Measurements from ENCODE around the gene FOXF2.

The FOXF2 gene

DNA sequence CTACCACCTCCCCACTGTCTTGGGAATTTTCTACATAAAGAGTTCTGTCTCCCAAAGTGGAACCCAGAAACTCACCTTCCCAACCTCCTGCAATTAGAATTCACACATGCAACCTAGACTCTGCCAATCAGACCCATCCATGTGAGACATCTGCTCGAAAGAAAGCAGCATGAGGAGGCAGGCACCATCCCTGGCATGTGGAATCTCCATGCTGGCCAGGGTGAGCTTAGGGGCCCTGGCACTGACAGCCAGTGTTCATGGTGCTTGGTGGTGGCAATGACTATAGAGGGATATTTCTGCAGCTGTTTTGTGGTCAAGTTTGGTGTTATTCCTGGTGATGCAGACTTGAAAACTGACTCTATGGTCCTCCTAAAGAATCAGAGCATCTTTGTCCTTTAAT is 17.4 kb upstream of the FOXF2 start:
- TF ChIP-seq ZNF274 (IDR thresholded peaks at IDR 0.05; ENCODE audit: low read depth, low read length) = no peak
- TF ChIP-seq SUZ12 (IDR thresholded peaks at IDR 0.05; ENCODE audit: extremely low read depth, insufficient read depth, insufficient read length) = no peak
- TF ChIP-seq YY1 (IDR thresholded peaks at IDR 0.05; ENCODE audit: insufficient read depth, insufficient read length) = no peak
- Histone ChIP-seq H3K4me1 (ENCODE audit: insufficient read depth, insufficient read length) (no peaks in the 10 kb centered on the region), H3K27me3 (ENCODE audit: insufficient read depth, insufficient read length) (peaks cover 29% of the 10 kb centered on the region), H3K9me3 (ENCODE audit: insufficient read depth, low read length) (0 out of 2 replicates have a peak, but pooled peaks cover 5% of the 10 kb centered on the region), H3K4me3 (ENCODE audit: insufficient read length, low read depth) (no peak overlapping the region), H3K9ac (ENCODE audit: insufficient read length, low read depth) (no peak overlapping the region), H3K36me3 (ENCODE audit: insufficient read depth, insufficient read length, low read length) (no peaks in the 10 kb centered on the region)
- no peak for DNase-seq (ENCODE audit: low read depth, low spot score)

DNA sequence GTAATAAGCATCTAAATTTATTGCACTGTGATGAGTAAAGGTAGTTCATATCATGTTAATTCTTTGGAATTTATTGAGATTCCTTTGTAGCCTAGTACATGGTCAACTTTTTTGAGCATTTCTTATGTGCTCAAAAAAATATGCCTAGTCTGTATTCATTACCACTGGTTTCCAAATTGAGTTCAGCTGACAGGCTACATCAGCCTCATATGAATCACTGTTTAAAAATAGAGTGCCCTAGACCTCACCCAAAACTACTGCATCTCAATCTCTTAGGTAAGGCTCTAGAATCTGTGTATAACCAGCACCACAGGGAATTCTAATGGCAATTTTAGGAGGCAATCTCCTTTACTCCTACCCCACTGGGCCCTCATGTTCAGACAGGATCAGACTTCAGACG is 16.7 kb upstream of the FOXF2 start:
- Histone ChIP-seq H3K36me3 (ENCODE audit: insufficient read depth, insufficient read length, low read length) (no peaks in the 10 kb centered on the region), H3K27me3 (ENCODE audit: insufficient read depth, insufficient read length) (peaks cover 34% of the 10 kb centered on the region), H3K4me3 (ENCODE audit: insufficient read length, low read depth) (no peak overlapping the region), H3K9me3 (ENCODE audit: insufficient read depth, low read length) (0 out of 2 replicates have a peak, but pooled peaks cover 5% of the 10 kb centered on the region), H3K9ac (ENCODE audit: insufficient read length, low read depth) (no peak overlapping the region), H3K4me1 (ENCODE audit: insufficient read depth, insufficient read length) (no peaks in the 10 kb centered on the region)
- DNase-seq (ENCODE audit: low read depth, low spot score) = no peak
- TF ChIP-seq YY1 (IDR thresholded peaks at IDR 0.05; ENCODE audit: insufficient read depth, insufficient read length) (no peak), SUZ12 (IDR thresholded peaks at IDR 0.05; ENCODE audit: extremely low read depth, insufficient read depth, insufficient read length) (no peak), ZNF274 (IDR thresholded peaks at IDR 0.05; ENCODE audit: low read depth, low read length) (no peak)

DNA sequence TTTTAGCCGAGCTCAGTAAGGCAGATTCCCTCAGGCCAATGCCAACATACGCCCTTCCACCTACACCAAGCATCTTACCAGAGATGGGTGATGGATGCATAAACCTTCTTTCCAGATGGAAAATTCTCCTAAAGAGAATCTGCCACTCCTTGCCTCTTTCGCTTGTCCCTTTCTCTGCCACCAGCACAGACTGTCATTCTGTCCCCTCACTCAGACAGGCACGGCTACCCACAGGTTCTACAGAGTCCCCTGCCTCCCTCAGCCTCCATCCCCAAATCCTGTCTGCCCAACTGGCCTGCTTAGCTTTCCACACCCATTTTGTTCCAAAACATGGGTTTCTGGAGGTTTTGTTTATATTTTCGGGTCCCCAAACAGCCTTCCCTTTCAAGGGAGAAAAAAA is 12.7 kb upstream of the FOXF2 start:
- Histone ChIP-seq H3K36me3 (ENCODE audit: insufficient read depth, insufficient read length, low read length) (no peaks in the 10 kb centered on the region), H3K27me3 (ENCODE audit: insufficient read depth, insufficient read length) (peaks cover 74% of the 10 kb centered on the region), H3K9me3 (ENCODE audit: insufficient read depth, low read length) (no peaks in the 10 kb centered on the region), H3K4me3 (ENCODE audit: insufficient read length, low read depth) (no peak overlapping the region), H3K9ac (ENCODE audit: insufficient read length, low read depth) (no peak overlapping the region), H3K4me1 (ENCODE audit: insufficient read depth, insufficient read length) (peaks cover 1% of the 10 kb centered on the region)
- TF ChIP-seq SUZ12 (IDR thresholded peaks at IDR 0.05; ENCODE audit: extremely low read depth, insufficient read depth, insufficient read length) = no peak
- no peak for TF ChIP-seq ZNF274 (IDR thresholded peaks at IDR 0.05; ENCODE audit: low read depth, low read length)
- no peak for TF ChIP-seq YY1 (IDR thresholded peaks at IDR 0.05; ENCODE audit: insufficient read depth, insufficient read length)
- DNase-seq (ENCODE audit: low read depth, low spot score) = no peak

DNA sequence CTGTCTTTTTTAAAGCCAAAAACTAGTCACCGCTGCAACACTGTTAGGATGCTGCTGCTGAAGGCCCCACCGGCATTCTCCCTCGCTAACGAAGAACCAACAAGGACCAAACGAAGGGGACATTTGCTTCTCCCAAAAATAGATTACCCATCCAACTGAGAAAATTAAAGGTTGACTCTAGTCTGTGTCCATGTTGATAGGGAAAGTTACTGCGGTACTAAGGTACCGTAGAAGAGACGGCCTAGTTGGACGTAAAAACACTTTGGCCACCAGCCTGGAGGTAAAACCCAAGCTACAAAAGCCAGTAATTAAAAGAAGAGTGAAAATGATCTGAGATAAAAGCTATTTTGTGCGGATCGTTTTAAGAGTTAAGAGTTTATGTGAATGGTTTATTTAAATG is 11.8 kb upstream of the FOXF2 start:
- no peak overlapping the region for H3K4me3 ChIP-seq (ENCODE audit: insufficient read length, low read depth)
- TF ChIP-seq YY1 (IDR thresholded peaks at IDR 0.05; ENCODE audit: insufficient read depth, insufficient read length) (no peak), SUZ12 (IDR thresholded peaks at IDR 0.05; ENCODE audit: extremely low read depth, insufficient read depth, insufficient read length) (no peak), ZNF274 (IDR thresholded peaks at IDR 0.05; ENCODE audit: low read depth, low read length) (no peak)
- no peaks in the 10 kb centered on the region for H3K9me3 ChIP-seq (ENCODE audit: insufficient read depth, low read length)
- no peak overlapping the region for H3K9ac ChIP-seq (ENCODE audit: insufficient read length, low read depth)
- no peak for DNase-seq (ENCODE audit: low read depth, low spot score)
- H3K36me3 ChIP-seq (ENCODE audit: insufficient read depth, insufficient read length, low read length) = no peaks in the 10 kb centered on the region
- peaks cover 80% of the 10 kb centered on the region for H3K27me3 ChIP-seq (ENCODE audit: insufficient read depth, insufficient read length)
- H3K4me1 ChIP-seq (ENCODE audit: insufficient read depth, insufficient read length) = peaks cover 1% of the 10 kb centered on the region

DNA sequence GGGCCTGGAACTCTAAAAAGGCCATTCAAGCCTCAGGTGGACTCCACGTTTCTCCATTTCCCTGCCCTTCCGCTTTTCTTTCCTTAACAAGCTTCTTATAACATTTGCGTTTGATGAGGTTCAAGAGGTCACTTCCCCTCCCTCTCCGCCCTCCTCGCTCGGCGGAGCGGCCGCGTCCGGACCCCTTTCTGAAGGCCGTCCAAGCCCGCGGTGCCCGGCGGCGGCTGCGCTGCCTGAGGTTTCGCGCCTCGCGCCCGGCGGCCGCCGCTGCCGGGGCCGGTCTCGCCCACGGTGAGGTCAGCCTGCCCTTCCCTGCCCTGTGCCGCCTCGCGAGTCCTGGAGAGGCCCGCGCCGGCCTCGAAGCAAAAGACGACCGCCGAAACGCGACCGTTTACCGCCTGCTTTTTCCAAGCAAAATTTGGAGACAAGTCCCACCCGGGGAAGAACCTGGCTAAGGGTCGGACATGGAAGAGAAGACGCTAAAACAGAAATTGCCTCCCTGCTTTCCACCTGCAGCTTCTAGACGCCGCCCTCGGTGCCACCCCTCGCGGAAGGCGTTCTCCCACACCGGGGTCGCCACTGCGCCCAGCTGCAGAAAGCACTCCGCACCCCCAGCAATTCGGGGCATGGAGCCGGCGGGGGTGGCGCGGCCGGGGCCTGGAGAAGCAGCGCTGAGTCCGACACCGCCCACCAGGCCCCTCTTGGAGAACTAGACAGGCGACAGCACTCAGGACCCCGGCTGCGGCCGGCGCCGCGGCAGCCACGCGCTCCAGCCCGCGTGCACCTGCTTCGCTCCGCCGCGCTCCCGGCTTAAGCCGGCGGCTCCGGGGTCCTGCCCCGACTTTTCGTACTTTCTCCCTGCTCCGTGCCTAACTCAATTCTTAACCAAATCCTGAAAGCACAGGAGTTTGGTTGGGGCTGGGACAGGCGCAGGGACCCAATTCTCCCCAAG is 11.0 kb upstream of the FOXF2 start:
- H3K9me3 ChIP-seq (ENCODE audit: insufficient read depth, low read length) = no peaks in the 10 kb centered on the region
- peak overlapping the region; percentile 15 for H3K4me3 ChIP-seq (ENCODE audit: insufficient read length, low read depth)
- peak; percentile 97 for TF ChIP-seq SUZ12 (IDR thresholded peaks at IDR 0.05; ENCODE audit: extremely low read depth, insufficient read depth, insufficient read length)
- TF ChIP-seq YY1 (IDR thresholded peaks at IDR 0.05; ENCODE audit: insufficient read depth, insufficient read length) = no peak
- DNase-seq (ENCODE audit: low read depth, low spot score) = no peak
- H3K27me3 ChIP-seq (ENCODE audit: insufficient read depth, insufficient read length) = peaks cover 89% of the 10 kb centered on the region
- peaks cover 4% of the 10 kb centered on the region for H3K4me1 ChIP-seq (ENCODE audit: insufficient read depth, insufficient read length)
- no peaks in the 10 kb centered on the region for H3K36me3 ChIP-seq (ENCODE audit: insufficient read depth, insufficient read length, low read length)
- peak overlapping the region; percentile 4 for H3K9ac ChIP-seq (ENCODE audit: insufficient read length, low read depth)

DNA sequence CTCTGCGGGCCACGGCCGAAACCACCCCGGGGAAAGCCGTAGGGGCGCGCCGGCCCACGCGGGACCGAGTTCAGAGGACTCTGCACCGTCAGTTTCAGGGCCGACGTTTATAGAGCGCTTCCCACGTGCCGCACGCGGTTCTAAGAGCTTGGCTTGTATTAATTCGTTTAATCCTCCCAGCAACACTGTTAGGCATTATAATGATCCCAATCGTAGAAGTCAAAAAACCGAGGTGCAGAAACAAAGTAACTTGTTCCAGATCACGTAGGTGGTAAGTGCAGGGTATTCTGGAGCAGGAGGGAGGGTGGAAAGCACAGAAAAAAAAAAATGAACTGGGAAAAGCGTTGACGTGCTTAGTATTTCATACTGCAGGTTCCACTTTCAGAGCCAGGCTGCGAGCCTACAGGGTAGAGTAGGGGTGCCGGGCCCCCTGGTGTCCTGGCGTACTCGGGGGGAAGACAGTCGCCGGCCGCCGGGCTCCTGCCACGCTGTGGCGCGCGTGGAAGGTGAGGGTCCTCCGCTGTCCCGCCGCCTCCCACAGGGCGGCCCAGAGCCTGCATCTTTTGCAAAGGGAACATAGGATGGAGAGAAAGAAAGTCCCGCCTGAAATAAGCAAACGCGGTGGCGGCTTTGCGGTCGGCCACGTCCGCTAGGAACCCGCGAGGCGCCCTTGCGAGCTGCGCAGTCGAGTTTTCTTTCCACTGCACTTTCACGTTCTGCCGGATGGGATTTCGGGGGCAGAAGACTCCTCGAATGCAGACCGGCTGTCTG is 10.2 kb upstream of the FOXF2 start:
- no peaks in the 10 kb centered on the region for H3K9me3 ChIP-seq (ENCODE audit: insufficient read depth, low read length)
- TF ChIP-seq SUZ12 (IDR thresholded peaks at IDR 0.05; ENCODE audit: extremely low read depth, insufficient read depth, insufficient read length) = no peak
- no peak for TF ChIP-seq ZNF274 (IDR thresholded peaks at IDR 0.05; ENCODE audit: low read depth, low read length)
- H3K4me1 ChIP-seq (ENCODE audit: insufficient read depth, insufficient read length) = peaks cover 4% of the 10 kb centered on the region
- no peak overlapping the region for H3K4me3 ChIP-seq (ENCODE audit: insufficient read length, low read depth)
- H3K9ac ChIP-seq (ENCODE audit: insufficient read length, low read depth) = no peak overlapping the region
- DNase-seq (ENCODE audit: low read depth, low spot score) = no peak
- peaks cover 96% of the 10 kb centered on the region for H3K27me3 ChIP-seq (ENCODE audit: insufficient read depth, insufficient read length)
- no peaks in the 10 kb centered on the region for H3K36me3 ChIP-seq (ENCODE audit: insufficient read depth, insufficient read length, low read length)

DNA sequence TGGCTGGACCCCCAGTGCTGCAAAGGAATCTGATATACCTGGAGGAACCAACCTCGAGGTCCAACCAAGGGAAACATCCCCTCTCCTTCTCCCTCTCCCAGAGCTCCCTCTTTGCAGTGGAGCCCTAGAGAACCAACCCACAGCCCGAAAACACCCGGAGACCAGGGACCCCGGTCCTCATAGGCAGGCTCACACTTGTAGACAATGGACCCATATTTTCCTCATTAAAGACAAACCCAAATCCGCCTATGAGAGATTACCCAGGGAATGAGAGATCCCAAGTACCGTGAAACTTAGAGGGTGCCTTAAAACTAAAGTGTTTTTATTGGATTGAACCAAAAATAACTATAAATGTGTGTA is 9.6 kb upstream of the FOXF2 start:
- no peak for DNase-seq (ENCODE audit: low read depth, low spot score)
- no peak for TF ChIP-seq YY1 (IDR thresholded peaks at IDR 0.05; ENCODE audit: insufficient read depth, insufficient read length)
- H3K27me3 ChIP-seq (ENCODE audit: insufficient read depth, insufficient read length) = peaks cover 96% of the 10 kb centered on the region
- H3K36me3 ChIP-seq (ENCODE audit: insufficient read depth, insufficient read length, low read length) = no peaks in the 10 kb centered on the region
- no peak overlapping the region for H3K4me3 ChIP-seq (ENCODE audit: insufficient read length, low read depth)
- H3K4me1 ChIP-seq (ENCODE audit: insufficient read depth, insufficient read length) = peaks cover 4% of the 10 kb centered on the region
- H3K9me3 ChIP-seq (ENCODE audit: insufficient read depth, low read length) = no peaks in the 10 kb centered on the region
- H3K9ac ChIP-seq (ENCODE audit: insufficient read length, low read depth) = no peak overlapping the region

Measured in NT2/D1 (cell line).